GM18517 (cell line): Measurements from ENCODE around the gene KMT2E.
"Not testable (repeated sequence)": the region's sequence is repeated elsewhere in the genome, so short reads cannot be mapped to it uniquely, and the experiment has no call there.

Experiments
- ATAC-seq: cut with Tn5 transposase; IDR thresholded peaks from one replicate; pipeline ENCODE4 v1.9.1; 2021; ENCODE audit warnings: mild to moderate bottlenecking, moderate library complexity; ENCODE audit not compliant: unreplicated experiment

The KMT2E gene

GRCh38 chr7:105013816-105014692 lies at the start of gene KMT2E:
KMT2E (plus strand) TSS chr7:105014205; CDS start chr7:105040953, 26,748 bp downstream.
- ATAC-seq: peak; percentile 32

- ATAC-seq: no peak
Observed at GRCh38 chr7:104964626-104965236, 49.3 kb upstream of the KMT2E start.

- ATAC-seq: no peak
Observed at GRCh38 chr7:104966022-104966421, 48.0 kb upstream of the KMT2E start.

- ATAC-seq: no peak
Observed at GRCh38 chr7:104967088-104967487, 46.9 kb upstream of the KMT2E start.

- no peak for ATAC-seq
Observed at GRCh38 chr7:104967595-104967994, 46.4 kb upstream of the KMT2E start.

- ATAC-seq: no peak
Observed at GRCh38 chr7:104968648-104969047, 45.4 kb upstream of the KMT2E start.

GRCh38 chr7:104969183-104969582 lies 44.8 kb upstream of the KMT2E start:
- no peak for ATAC-seq

- no peak for ATAC-seq
Observed at GRCh38 chr7:104971290-104972071, 42.5 kb upstream of the KMT2E start.

GRCh38 chr7:104972500-104972899 lies 41.5 kb upstream of the KMT2E start:
- no peak for ATAC-seq

GRCh38 chr7:104973227-104973626 lies 40.8 kb upstream of the KMT2E start:
- ATAC-seq: no peak

- no peak for ATAC-seq
Observed at GRCh38 chr7:104973909-104974415, 40.0 kb upstream of the KMT2E start.

- ATAC-seq: not testable (repeated sequence)
Observed at GRCh38 chr7:104975553-104975952, 38.5 kb upstream of the KMT2E start.

GRCh38 chr7:104976966-104977636 lies 36.9 kb upstream of the KMT2E start:
- no peak for ATAC-seq

GRCh38 chr7:104978460-104978859 lies 35.5 kb upstream of the KMT2E start:
- ATAC-seq: no peak

- no peak for ATAC-seq
Observed at GRCh38 chr7:104979167-104979841, 34.7 kb upstream of the KMT2E start.

- ATAC-seq: no peak
Observed at GRCh38 chr7:104980440-104980839, 33.6 kb upstream of the KMT2E start.

GRCh38 chr7:104980841-104981671 lies 32.9 kb upstream of the KMT2E start:
- peak; percentile 29 for ATAC-seq

GRCh38 chr7:104981672-104982037 lies 32.4 kb upstream of the KMT2E start:
- ATAC-seq: no peak

- ATAC-seq: no peak
Observed at GRCh38 chr7:104982308-104983075, 31.5 kb upstream of the KMT2E start.
